NCI-H510A (cell line): ENCODE measurements around the gene MDM4.
"Not testable (repeated sequence)": the region's sequence is repeated elsewhere in the genome, so short reads cannot be mapped to it uniquely, and the experiment has no call there.

ENCODE experiments used
- DNase-seq: peaks from one replicate; lab custom pipeline; 2025; lab: John Stamatoyannopoulos, UW

Gene MDM4

GRCh38 chr1:204514828-204515227 is 1.4 kb upstream of the MDM4 start:
- DNase-seq: no peak

GRCh38 chr1:204517382-204517781 is 1.2 kb downstream of the MDM4 start:
- not testable (repeated sequence) for DNase-seq

- DNase-seq: peak; percentile 40
These were observed 4.9 kb downstream of the MDM4 start for GRCh38 chr1:204520834-204521709.

GRCh38 chr1:204521941-204522521 is 5.8 kb downstream of the MDM4 start:
- DNase-seq: not testable (repeated sequence)

GRCh38 chr1:204523605-204524215 is 7.5 kb downstream of the MDM4 start:
- DNase-seq: no peak

- DNase-seq: no peak
These were observed 8.8 kb downstream of the MDM4 start for GRCh38 chr1:204524986-204525385.

GRCh38 chr1:204528241-204528640 is 12.0 kb downstream of the MDM4 start:
- no peak for DNase-seq

GRCh38 chr1:204528677-204529076 is 12.5 kb downstream of the MDM4 start:
- DNase-seq: no peak

GRCh38 chr1:204529371-204529895 is 13.2 kb downstream of the MDM4 start:
- DNase-seq: no peak

- no peak for DNase-seq
These were observed 14.7 kb downstream of the MDM4 start for GRCh38 chr1:204530932-204531331.

GRCh38 chr1:204532832-204533231 is 16.6 kb downstream of the MDM4 start:
- no peak for DNase-seq

- DNase-seq: no peak
These were observed 25.4 kb downstream of the MDM4 start for GRCh38 chr1:204541626-204542025.

GRCh38 chr1:204544321-204544720 is 28.1 kb downstream of the MDM4 start:
- no peak for DNase-seq

GRCh38 chr1:204545202-204545601 is 29.0 kb downstream of the MDM4 start:
- no peak for DNase-seq

GRCh38 chr1:204545881-204546280 is 29.7 kb downstream of the MDM4 start:
- DNase-seq: no peak

GRCh38 chr1:204548265-204548664 is 32.1 kb downstream of the MDM4 start:
- no peak for DNase-seq

- DNase-seq: no peak
These were observed 33.1 kb downstream of the MDM4 start for GRCh38 chr1:204549313-204549712.

GRCh38 chr1:204550926-204551325 is 34.7 kb downstream of the MDM4 start:
- DNase-seq: no peak

GRCh38 chr1:204556458-204557052 is 40.3 kb downstream of the MDM4 start:
- DNase-seq: no peak

- DNase-seq: peak; percentile 57
These were observed 42.3 kb downstream of the MDM4 start for GRCh38 chr1:204558467-204558866.

- DNase-seq: not testable (repeated sequence)
These were observed 43.8 kb downstream of the MDM4 start for GRCh38 chr1:204560002-204560401.

- no peak for DNase-seq
These were observed 44.5 kb downstream of the MDM4 start for GRCh38 chr1:204560590-204561150.
